Cardiac fibroblast (primary cell): ENCODE results near the gene MAGI2.

ENCODE experiments used
- DNase-seq, 2 donors: peaks; one replicate each; pipeline versions ENCODE4 v3.0.0 to v3.0.0-alpha.2; 2010; ENCODE audit warnings: low read depth in 2 of 2
- H3K4me3 ChIP-seq, 2 donors: replicated peaks in 1 of 2; 1 replicate in 1 of 2; 2 replicates in 1 of 2; pipeline ENCODE4 v1.5.1; 2011; ENCODE audit warnings: low read depth in 2 of 2, low read length in 2 of 2, mild to moderate bottlenecking in 2 of 2, moderate library complexity in 1 of 2
- CTCF ChIP-seq: IDR thresholded peaks from one replicate; pipeline ENCODE4 v1.5.1; 2011; ENCODE audit warnings: low read depth, mild to moderate bottlenecking, low read length, inconsistent platforms

Gene MAGI2

GRCh38 chr7:77995717-77996116 is 1457.8 kb downstream of the MAGI2 start:
- H3K4me3 ChIP-seq = no peak overlapping the region
- DNase-seq = no peak
- TF ChIP-seq CTCF = no peak

- no peak for TF ChIP-seq CTCF
- DNase-seq = no peak
- no peak overlapping the region for H3K4me3 ChIP-seq
Observed at GRCh38 chr7:77993838-77994237, 1459.6 kb downstream of the MAGI2 start.

- no peak overlapping the region for H3K4me3 ChIP-seq
- TF ChIP-seq CTCF = no peak
- DNase-seq = no peak
Observed at GRCh38 chr7:77991656-77992055, 1461.8 kb downstream of the MAGI2 start.

GRCh38 chr7:77989981-77990566 is 1463.4 kb downstream of the MAGI2 start:
- no peak overlapping the region for H3K4me3 ChIP-seq
- DNase-seq = peak in 1 of 2 donors; percentile 4

GRCh38 chr7:77985974-77986339 is 1467.5 kb downstream of the MAGI2 start:
- no peak overlapping the region for H3K4me3 ChIP-seq
- peak in 1 of 2 donors; percentile 86 for DNase-seq
- TF ChIP-seq CTCF = no peak

More at GRCh38 chr7:77989981-77990566, 1463.4 kb downstream of the MAGI2 start:
- no peak for TF ChIP-seq CTCF

- no peak overlapping the region for H3K4me3 ChIP-seq
- peak in 1 of 2 donors; percentile 45 for DNase-seq
- TF ChIP-seq CTCF = no peak
Observed at GRCh38 chr7:77985232-77985973, 1468.1 kb downstream of the MAGI2 start.

- no peak for DNase-seq
- no peak for TF ChIP-seq CTCF
- no peak overlapping the region for H3K4me3 ChIP-seq
Observed at GRCh38 chr7:77983973-77984372, 1469.5 kb downstream of the MAGI2 start.
